GM18505 (cell line): ENCODE measurements around the gene ARAP3.
"Not testable (repeated sequence)": the region's sequence is repeated elsewhere in the genome, so short reads cannot be mapped to it uniquely, and the experiment has no call there.

ENCODE experiments used
- ATAC-seq: cut with Tn5 transposase; IDR thresholded peaks from one replicate; pipeline ENCODE4 v1.9.1; 2021; ENCODE audit not compliant: unreplicated experiment
- POLR2A ChIP-seq: IDR thresholded peaks from 4 replicates; pipeline ENCODE4 v1.6.1; 2011; ENCODE audit warnings: borderline replicate concordance; ENCODE audit not compliant: insufficient read depth, insufficient read length; ENCODE audit errors: extremely low read depth

Gene ARAP3, protein sequence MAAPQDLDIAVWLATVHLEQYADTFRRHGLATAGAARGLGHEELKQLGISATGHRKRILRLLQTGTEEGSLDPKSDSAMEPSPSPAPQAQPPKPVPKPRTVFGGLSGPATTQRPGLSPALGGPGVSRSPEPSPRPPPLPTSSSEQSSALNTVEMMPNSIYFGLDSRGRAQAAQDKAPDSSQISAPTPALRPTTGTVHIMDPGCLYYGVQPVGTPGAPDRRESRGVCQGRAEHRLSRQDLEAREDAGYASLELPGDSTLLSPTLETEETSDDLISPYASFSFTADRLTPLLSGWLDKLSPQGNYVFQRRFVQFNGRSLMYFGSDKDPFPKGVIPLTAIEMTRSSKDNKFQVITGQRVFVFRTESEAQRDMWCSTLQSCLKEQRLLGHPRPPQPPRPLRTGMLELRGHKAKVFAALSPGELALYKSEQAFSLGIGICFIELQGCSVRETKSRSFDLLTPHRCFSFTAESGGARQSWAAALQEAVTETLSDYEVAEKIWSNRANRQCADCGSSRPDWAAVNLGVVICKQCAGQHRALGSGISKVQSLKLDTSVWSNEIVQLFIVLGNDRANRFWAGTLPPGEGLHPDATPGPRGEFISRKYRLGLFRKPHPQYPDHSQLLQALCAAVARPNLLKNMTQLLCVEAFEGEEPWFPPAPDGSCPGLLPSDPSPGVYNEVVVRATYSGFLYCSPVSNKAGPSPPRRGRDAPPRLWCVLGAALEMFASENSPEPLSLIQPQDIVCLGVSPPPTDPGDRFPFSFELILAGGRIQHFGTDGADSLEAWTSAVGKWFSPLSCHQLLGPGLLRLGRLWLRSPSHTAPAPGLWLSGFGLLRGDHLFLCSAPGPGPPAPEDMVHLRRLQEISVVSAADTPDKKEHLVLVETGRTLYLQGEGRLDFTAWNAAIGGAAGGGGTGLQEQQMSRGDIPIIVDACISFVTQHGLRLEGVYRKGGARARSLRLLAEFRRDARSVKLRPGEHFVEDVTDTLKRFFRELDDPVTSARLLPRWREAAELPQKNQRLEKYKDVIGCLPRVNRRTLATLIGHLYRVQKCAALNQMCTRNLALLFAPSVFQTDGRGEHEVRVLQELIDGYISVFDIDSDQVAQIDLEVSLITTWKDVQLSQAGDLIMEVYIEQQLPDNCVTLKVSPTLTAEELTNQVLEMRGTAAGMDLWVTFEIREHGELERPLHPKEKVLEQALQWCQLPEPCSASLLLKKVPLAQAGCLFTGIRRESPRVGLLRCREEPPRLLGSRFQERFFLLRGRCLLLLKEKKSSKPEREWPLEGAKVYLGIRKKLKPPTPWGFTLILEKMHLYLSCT (N-terminal part only)

DNA sequence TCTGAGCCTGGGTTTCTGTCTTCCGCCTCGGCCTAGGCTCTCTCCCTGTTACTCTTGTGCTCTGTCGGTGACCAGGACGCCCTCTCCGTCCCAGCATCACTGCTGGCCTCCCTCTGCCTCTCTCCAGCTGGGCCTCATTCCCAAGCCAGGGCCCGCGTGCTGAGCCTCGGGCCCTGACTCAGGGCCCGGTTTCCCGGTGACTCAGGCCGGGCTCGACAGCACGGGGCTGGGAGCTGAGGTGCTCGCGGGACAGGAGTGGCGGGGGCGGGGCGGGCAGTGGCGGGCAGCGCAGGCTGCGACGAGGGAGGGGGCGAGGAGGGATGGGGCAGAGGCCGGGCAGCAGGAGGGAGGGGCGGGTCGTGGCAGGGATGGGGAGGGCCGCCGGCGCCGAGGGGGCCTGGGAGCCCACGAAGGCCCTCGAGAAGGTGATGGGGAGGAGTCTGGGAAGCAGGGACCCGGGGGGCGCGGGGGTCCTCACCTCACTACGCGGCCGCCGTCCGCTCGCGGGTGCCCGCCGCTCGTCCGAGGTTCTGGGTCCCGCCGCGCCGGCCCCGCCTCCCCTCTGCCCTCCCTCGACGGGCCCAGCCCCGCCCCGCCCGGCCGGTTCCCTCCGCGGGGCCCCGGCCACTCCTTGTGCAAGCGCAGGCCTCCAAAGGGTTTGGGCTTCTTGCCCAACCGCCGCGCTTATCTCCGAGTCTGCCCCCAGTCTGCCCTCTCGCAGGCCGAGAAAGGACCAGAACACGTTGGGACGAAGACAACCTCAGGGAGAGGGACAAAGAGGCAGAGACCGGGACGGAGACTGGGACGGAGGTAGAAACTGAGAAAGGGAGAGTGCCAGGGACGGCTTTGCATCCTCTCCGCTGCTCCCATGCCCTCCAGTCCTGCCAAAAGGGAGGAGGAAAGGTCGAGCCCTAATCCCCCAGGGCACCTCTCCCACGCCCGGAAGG lies at the start of gene ARAP3:
TSS of gene ARAP3 (minus strand) at position 536 of the 947 bp plus-strand sequence. CDS start 1,744 bp downstream, outside the sequence.
- no peak for TF ChIP-seq POLR2A
- no peak for ATAC-seq

DNA sequence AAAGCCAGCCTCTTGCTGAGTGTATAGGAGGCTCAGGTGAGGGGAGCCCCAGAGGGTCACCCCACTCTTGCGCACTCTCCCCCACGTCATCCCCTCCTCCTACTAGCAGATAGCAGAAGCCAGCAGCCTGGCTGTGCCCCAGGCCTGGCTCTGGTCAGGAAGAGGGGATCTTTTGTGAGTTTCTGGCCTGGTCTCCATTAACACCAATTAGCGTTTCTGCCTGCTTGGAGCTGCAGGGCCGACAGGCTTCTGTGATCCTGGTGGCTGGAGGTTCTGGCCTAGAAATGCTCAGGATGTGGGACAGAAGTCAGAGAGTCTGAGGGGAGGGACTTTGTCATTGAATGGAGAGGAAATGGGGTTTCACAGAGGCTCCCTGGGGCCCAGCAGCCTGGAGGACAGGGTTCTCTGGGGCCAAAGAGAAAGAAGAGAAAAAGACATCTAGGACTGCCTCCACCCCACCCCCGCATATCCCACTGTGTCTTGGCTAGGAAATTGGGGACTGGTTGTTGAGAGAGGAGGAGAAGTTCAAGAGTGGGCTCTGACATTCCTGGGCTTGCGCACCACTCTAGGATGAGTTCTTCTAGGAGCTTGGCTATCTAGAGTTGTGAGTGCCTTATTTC lies 47.5 kb upstream of the ARAP3 start:
- ATAC-seq, result no peak
- no peak for TF ChIP-seq POLR2A

DNA sequence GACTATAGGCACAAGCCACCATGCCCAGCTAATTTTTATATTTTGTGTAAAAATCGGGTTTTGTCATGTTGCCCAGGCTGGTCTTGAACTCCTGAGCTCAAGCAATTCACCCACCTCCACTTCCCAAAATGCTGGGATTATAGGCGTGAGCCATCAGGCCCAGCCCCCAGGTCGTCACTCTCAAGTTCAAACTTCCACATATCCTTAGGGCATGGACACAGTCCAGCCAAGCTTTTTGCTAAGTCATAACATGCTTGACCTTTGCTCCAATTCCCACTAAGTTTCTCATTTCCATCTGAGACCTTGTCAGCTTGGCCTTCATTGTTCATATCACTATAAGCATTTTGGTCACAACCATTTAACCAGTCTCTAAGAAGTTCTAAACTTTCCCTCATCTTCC lies 43.9 kb upstream of the ARAP3 start:
- ATAC-seq, result no peak
- TF ChIP-seq POLR2A, result no peak

DNA sequence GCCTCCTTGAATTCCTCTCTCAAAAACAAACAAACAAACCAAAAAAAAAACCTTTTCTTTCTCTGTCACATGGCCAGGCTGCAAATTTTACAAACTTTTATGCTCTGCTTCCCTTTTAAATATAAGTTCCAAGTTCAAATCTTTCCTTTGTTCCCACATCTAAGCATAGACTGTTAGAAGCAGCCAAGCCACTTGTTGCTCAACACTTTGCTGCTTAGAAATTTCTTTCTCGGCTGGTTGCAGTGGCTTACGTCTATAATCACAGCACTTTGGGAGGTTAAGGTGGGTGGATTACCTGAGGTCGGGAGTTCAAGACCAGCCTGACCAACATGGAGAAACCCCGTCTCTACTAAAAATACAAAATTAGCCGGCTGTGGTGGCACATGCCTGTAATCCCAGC lies 43.1 kb upstream of the ARAP3 start:
- ATAC-seq, result not testable (repeated sequence)

DNA sequence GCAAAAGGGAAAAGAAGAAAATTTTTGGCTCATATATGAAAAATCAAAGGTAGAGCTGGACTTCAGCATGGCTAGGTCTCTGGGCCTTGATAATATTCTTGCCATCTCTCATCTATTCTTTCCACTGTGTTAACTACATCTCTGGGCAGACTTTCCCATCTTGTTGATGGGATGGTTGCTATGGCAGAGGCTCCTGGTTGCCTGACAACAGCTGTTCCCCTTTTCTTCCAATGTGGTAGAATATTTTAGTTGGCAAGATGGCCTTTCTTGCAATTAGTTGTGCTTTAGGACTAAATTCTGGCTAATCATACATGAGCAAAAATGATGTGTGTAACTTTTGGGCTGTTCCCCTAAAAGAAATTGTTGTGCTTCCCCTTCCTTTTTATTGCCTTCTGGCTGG lies 40.2 kb upstream of the ARAP3 start:
- no peak for TF ChIP-seq POLR2A
- no peak for ATAC-seq

DNA sequence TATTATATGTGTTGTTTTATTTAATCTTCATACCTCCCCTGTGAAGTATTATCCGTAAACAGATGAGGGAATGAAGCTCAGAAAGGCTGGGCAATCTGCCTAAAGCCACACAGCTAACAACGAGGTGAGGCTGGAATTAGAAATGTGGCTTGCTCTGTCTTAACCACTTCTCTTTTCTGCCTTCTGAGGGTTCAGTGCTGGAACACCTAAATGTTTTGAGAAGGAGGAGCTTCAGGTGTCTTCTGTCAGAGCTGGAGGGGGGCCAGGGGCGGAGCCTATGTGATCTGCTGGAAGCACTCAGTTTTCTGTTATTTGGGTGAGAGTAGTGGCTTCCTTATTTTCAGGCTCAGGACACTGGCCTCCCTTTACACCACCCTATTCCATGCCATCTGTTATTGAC lies 35.0 kb upstream of the ARAP3 start:
- ATAC-seq, result no peak
- TF ChIP-seq POLR2A, result no peak

DNA sequence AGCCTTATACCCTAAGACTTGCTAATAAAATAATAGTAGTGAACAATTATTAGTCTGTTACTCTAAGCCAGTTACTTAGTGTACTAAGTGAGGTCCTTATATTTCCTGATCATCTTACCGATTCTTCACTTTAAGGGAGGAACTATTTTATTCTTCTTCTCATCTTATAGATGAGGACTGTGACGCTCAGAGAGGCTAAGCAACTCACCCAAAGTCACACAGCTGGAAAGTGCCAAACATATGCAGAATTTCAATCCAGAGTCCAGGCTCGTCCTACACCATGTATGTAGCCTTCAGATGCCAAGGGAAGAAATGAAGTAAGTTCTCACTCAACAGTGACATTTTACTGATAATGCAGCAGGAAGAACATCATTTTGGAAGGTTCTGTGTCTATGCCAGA lies 34.4 kb upstream of the ARAP3 start:
- no peak for TF ChIP-seq POLR2A
- ATAC-seq, result no peak

DNA sequence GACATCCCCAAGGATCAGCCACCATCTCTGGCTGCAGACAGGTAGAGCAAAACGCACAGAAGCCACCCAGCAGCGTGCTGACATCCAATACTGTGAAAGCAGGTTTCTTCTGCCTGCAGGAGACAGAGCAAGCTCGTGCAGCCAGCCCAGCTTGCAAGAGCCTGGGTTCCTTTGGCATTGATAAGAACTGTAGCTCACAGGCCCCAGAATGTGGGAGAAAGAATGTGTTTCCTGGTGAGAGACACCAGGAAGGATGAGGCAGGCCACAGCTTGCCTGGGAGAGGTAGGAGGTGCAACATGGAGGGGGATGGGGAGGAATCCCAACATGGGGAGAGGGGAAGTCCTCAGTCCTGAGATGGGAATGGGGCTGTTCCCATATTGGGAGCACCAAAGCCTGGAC lies 34.0 kb upstream of the ARAP3 start:
- ATAC-seq, result no peak
- TF ChIP-seq POLR2A, result no peak

DNA sequence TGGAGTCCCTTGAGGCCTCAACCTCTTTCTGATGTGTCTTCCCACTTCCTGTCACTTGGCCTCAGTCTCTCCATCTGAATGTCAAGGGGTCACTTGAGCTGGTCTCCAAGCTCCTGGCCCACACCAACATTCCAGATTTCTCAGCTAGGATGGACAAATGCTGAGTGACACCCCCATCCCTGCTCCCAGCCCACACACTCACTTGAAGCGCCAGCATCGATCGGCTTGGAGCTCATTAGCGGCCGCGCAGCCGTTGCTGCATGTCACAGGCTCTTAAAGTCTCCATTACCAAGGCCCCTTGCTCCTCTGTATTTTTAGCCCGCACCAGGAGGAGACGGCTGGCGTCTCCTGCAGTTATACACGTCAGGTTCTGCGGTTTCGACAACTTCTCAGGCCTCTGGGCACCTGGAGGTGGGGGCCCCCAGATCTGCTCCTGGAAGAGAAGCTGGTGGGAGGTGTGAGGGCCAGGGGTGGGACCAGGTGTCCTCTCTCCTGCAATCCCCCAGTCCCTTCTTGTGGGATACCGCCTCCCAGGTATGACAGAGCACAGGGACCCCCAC lies 33.4 kb upstream of the ARAP3 start:
- no peak for TF ChIP-seq POLR2A
- ATAC-seq, result no peak

DNA sequence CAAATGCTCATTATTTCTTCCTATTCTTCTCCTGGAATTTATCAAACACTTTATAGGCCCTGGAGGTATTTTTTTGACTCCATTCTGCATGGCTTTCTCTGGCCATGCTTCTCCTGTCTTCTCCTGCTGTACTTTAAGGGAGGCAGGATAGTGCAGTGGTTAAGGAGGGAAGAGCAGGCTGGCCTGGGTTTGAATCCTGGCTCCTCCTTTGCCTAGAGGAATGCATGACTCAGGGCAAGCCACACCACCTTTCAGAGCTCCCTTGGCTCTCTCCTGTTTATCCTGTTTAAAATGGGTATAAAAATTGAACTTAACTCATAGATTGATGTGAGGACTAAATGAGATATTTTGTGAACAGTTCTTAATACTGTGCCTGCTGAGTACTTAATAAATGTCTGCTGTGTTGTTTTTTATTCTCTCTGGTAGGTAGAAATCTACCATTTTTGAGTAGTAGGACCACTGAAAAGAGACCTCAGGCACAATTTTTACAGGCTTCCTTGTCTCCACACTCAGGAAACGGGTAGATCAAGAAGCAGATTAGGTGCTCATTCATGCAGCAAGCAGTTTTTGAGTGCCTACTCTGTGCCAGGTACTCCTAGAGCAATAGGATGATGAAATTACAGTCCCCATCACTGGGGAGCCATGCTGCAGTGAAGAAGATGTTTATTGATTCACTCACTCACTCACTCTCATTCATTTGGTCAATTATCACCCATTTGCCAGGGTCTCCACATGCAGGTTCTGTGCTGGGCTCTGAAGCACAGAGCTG lies 32.7 kb upstream of the ARAP3 start:
- no peak for ATAC-seq
- no peak for TF ChIP-seq POLR2A
